Testis (tissue), 3 donors: Measurements from ENCODE around the gene MAGI2. TPM values are rescaled to one million over a fixed set of nuclear protein-coding genes. Genes with fewer than 3 reads are reported as not detected.

ENCODE experiments used
- DNase-seq: peaks from one replicate; pipeline ENCODE4 v3.0.0-alpha.2; 2019
- H3K27ac ChIP-seq, 2 donors: fragments of 200-600 bp; sonication (generic); one replicate each; pipeline ENCODE4 v1.5.1; 2019
- H3K27me3 ChIP-seq: fragments of 200-600 bp; sonication (generic); one replicate; pipeline ENCODE4 v1.5.1; 2019
- H3K36me3 ChIP-seq: fragments of 200-600 bp; sonication (generic); one replicate; pipeline ENCODE4 v1.5.1; 2017; ENCODE audit warnings: low read depth; ENCODE audit errors: missing control alignments
- H3K4me1 ChIP-seq: fragments of 200-600 bp; sonication (generic); one replicate; pipeline ENCODE4 v1.5.1; 2019
- H3K4me3 ChIP-seq, 2 donors: fragments of 200-600 bp; sonication (generic); one replicate each; pipeline ENCODE4 v1.5.1; 2017 to 2019
- H3K9me3 ChIP-seq: fragments of 200-600 bp; sonication (generic); one replicate; pipeline ENCODE4 v1.5.1; 2017
- POLR2A ChIP-seq: fragments of 450-650 bp; IDR thresholded peaks from one replicate; pipeline ENCODE4 v1.6.1; 2017; ENCODE audit warnings: antibody characterized with exemption, mild to moderate bottlenecking, moderate library complexity
- WGBS, 2 donors: methylation state at CpG; one replicate each; pipeline ENCODE4 v1.1.5; 2018; 5-methylcytosine and 5-hydroxymethylcytosine counted together
- intact Hi-C: fragments of 100-400 bp; cut with DNase I; formaldehyde crosslinking; loops from one replicate; pipeline ENCODE4 v1.15.1; 2023; ENCODE audit warnings: low total_unique reads
- polyA plus RNA-seq: library from polyadenylated mRNA; stranded (reverse); fragments of 350-450 nt; fragmentation: Illumina TruSeq; extraction: RNeasy Lipid Tissue Mini Kit (QIAGEN cat#74804); gene quantifications from one replicate; pipeline ENCODE4 v1.2.3, GENCODE V29; 2014; ENCODE audit warnings: low read depth, low replicate concordance; ENCODE audit not compliant: insufficient read depth
- total RNA-seq, 2 donors: library from RNA; depleted of rRNA; stranded (reverse); fragments of >200 nt; gene quantifications; one replicate each; pipeline ENCODE4 v1.2.3, GENCODE V29; 2016
- TF ChIP-seq, protein P1 (sequence below), 3 experiments: fragments of 450-650 bp in 2 of 3; fragments of 200-600 bp in 1 of 3; sonication (generic) in 1 of 3; IDR thresholded peaks; one replicate each; pipeline ENCODE4 v1.5.1; 2016 to 2019; ENCODE audit warnings: antibody characterized with exemption in 3 of 3, mild to moderate bottlenecking in 2 of 3, moderate library complexity in 1 of 3

Gene MAGI2
- total and polyA plus RNA-seq, 3 donors from 2014 or later, result 11.2 to 13.1 (median 12.4) TPM

DNA sequence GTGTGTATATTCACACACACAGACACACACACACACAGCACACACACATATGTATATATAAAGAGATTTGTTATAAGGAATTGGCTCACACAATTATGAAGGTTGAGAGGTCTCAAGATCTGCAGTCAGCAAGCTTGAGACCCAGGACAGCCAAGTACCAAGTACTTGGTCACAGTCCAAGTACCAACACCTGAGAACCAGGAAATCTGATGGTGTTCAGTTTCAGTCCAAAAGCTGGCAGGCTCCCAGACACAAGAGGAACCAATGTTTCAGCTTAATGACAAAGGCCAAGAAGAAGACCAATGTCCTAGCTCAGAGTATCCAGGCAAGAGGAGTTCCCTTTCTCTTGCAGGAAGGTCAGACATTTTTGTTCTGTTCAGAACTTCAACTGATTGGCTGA is 780.2 kb downstream of the MAGI2 start:
- intact Hi-C loops, result no loop called here
- no peaks in the 10 kb centered on the region for H3K27me3 ChIP-seq
- H3K9me3 ChIP-seq, result no peaks in the 10 kb centered on the region
- H3K4me1 ChIP-seq, result no peaks in the 10 kb centered on the region
- H3K27ac ChIP-seq, result no peak overlapping the region
- TF ChIP-seq, protein P1, sequence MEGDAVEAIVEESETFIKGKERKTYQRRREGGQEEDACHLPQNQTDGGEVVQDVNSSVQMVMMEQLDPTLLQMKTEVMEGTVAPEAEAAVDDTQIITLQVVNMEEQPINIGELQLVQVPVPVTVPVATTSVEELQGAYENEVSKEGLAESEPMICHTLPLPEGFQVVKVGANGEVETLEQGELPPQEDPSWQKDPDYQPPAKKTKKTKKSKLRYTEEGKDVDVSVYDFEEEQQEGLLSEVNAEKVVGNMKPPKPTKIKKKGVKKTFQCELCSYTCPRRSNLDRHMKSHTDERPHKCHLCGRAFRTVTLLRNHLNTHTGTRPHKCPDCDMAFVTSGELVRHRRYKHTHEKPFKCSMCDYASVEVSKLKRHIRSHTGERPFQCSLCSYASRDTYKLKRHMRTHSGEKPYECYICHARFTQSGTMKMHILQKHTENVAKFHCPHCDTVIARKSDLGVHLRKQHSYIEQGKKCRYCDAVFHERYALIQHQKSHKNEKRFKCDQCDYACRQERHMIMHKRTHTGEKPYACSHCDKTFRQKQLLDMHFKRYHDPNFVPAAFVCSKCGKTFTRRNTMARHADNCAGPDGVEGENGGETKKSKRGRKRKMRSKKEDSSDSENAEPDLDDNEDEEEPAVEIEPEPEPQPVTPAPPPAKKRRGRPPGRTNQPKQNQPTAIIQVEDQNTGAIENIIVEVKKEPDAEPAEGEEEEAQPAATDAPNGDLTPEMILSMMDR (IDR thresholded peaks at IDR 0.05), result no peak
- TF ChIP-seq POLR2A, result no peak
- no peaks in the 10 kb centered on the region for H3K36me3 ChIP-seq
- DNase-seq, result no peak
- H3K4me3 ChIP-seq, result no peak overlapping the region

DNA sequence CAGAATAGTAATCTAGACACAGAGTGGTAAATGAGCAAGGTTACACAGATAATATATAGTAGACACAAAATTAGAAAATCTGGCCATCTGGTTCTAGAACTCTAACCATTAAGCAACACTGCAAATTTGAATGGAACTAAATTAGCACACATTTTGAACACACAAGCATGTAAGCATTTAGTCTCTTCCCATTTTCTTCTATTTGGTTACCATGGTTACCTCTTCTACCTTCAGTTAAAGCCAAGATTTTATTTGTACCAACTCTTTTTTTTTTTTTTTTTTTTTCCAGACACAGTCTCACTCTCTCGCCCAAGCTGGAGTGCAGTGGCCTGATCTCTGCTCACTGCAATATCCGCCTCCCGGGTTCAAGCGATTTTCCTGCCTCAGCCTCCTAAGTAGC is 790.5 kb downstream of the MAGI2 start:
- Histone ChIP-seq H3K36me3 (no peaks in the 10 kb centered on the region), H3K4me3 (no peak overlapping the region), H3K9me3 (no peaks in the 10 kb centered on the region), H3K27me3 (no peaks in the 10 kb centered on the region), H3K27ac (no peak overlapping the region), H3K4me1 (no peaks in the 10 kb centered on the region)
- 74 to 82% methylated on average over 4 of the region's 4 CpGs for WGBS, 2 donors
- no peak for TF ChIP-seq POLR2A
- TF ChIP-seq, protein P1 (IDR thresholded peaks at IDR 0.05), result no peak
- intact Hi-C loops, result no loop called here
- no peak for DNase-seq

DNA sequence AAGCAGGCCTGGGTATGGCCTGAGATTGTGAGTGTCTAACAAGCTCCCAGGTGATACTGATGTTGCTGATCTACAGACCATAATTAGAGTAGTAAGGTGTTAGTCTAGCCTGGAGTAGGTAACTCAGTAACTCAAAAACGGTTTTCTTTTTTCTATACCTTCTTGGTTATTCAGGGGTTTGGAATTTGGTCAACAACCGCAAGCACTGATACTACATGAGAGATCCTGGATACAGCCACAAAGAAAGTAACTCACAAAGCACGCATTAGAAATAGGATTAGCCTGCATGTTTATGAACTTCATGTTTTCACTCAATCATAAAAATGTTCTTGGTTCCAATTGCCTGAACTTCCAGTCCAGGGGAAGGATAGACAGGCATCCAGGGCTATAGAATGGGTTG is 803.5 kb downstream of the MAGI2 start:
- WGBS, 2 donors, result 83 to 95% methylated on average over 3 of the region's 3 CpGs
- Histone ChIP-seq H3K4me1 (no peaks in the 10 kb centered on the region), H3K4me3 (no peak overlapping the region), H3K27me3 (no peaks in the 10 kb centered on the region), H3K27ac (no peak overlapping the region), H3K9me3 (no peaks in the 10 kb centered on the region), H3K36me3 (no peaks in the 10 kb centered on the region)
- no peak for TF ChIP-seq POLR2A
- TF ChIP-seq, protein P1 (IDR thresholded peaks at IDR 0.05), result no peak
- intact Hi-C loops, result no loop called here
- no peak for DNase-seq

DNA sequence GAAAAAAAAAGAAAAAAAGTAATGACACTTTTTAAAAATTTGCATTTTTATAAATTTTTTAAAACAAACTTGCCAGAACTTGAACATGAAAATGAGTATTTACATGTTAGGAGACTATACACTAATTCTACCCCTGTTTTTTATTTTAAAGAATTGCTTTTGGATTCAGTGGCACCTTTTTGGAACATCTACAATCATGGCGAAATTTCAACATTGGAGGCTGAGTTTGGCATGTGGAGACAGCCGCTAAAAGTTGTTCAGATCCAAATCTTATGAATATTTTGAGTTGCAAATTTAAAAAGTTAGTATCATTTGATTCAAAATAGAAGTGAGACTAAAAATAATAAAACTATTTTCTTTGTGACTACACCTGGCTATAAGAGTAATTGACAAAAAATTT is 804.2 kb downstream of the MAGI2 start:
- Histone ChIP-seq H3K9me3 (no peaks in the 10 kb centered on the region), H3K27ac (no peak overlapping the region), H3K4me1 (no peaks in the 10 kb centered on the region), H3K27me3 (no peaks in the 10 kb centered on the region), H3K4me3 (no peak overlapping the region), H3K36me3 (no peaks in the 10 kb centered on the region)
- no peak for TF ChIP-seq POLR2A
- TF ChIP-seq, protein P1 (IDR thresholded peaks at IDR 0.05), result no peak
- no peak for DNase-seq
- intact Hi-C loops, result no loop called here
- 89 to 97% methylated on average over 2 of the region's 2 CpGs for WGBS, 2 donors

DNA sequence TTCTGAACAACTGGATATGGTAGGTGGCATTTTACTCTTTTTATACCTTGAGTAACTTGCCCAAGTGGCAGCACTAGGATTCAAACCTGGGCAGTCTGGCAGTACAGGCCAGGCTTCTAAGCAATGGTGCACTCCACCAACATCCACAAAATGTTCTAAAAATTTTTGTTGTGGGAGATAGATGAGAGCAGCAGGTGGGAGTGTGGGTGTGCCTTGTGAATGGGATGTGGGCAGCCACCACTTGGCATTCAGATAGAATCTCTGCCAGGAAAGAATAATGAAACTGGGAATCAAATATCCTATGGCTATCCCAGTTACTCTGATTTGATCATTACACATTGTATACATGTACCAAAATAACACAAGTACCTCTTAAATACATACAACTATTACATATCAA is 810.7 kb downstream of the MAGI2 start:
- H3K27me3 ChIP-seq, result no peaks in the 10 kb centered on the region
- no peak for TF ChIP-seq POLR2A
- TF ChIP-seq, protein P1 (IDR thresholded peaks at IDR 0.05), result no peak
- intact Hi-C loops, result no loop called here

More for the DNA sequence above, 810.7 kb downstream of the MAGI2 start:
- DNase-seq, result no peak
- Histone ChIP-seq H3K4me3 (no peak overlapping the region), H3K9me3 (no peaks in the 10 kb centered on the region), H3K36me3 (no peaks in the 10 kb centered on the region), H3K4me1 (no peaks in the 10 kb centered on the region), H3K27ac (no peak overlapping the region)
